Measurements from ENCODE around the gene OPRPN.

The OPRPN gene, protein sequence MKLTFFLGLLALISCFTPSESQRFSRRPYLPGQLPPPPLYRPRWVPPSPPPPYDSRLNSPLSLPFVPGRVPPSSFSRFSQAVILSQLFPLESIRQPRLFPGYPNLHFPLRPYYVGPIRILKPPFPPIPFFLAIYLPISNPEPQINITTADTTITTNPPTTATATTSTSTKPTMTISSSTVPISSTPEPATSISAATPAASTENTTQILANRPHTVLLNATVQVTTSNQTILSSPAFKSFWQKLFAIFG

DNA sequence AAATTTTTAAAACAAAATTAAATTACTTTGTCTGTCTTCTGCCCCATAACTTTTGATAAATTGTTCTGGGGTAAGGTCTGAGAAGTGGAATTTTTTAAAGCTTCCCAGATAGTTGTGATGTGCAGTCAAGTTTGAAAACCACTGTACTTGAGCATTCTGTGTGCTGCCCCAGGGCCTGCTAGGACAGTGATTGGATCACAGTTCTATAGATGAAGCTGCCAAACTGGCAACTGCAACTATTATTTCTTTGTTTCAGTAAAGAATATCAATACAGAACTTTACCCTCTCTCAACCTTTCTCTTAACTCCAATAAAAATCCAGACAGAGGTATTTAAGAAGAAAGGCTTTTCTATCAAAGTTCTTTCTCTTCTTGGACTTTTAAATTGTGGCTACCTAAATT, at the start of gene OPRPN:
TSS of gene OPRPN (plus strand) at position 361 of the 400 bp plus-strand sequence. CDS start 1,346 bp downstream, outside the sequence.
- no peak for DNase-seq (ENCODE audit: low read depth in 4 of 4, low spot score in 1 of 4)

DNA sequence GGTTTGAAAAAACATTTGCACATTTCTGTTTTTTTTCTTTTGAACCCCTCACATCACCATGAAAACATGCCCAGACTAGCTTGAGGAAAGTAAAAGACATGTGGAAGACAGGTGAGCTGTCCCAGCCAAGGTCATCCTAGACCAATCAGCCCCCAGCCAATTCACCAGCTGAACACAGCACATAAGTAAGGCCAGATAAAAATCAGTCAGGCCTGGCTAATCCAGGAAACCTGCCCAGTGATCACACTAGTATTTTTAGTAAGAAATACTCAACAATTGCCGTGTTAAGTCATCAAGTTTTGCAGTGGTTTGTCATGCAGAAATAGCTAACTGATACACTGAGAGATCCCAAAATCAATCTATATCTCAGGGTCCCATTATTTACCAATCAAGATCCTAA, 41.6 kb upstream of the OPRPN start:
- DNase-seq (ENCODE audit: low read depth in 4 of 4, low spot score in 1 of 4), result no peak

DNA sequence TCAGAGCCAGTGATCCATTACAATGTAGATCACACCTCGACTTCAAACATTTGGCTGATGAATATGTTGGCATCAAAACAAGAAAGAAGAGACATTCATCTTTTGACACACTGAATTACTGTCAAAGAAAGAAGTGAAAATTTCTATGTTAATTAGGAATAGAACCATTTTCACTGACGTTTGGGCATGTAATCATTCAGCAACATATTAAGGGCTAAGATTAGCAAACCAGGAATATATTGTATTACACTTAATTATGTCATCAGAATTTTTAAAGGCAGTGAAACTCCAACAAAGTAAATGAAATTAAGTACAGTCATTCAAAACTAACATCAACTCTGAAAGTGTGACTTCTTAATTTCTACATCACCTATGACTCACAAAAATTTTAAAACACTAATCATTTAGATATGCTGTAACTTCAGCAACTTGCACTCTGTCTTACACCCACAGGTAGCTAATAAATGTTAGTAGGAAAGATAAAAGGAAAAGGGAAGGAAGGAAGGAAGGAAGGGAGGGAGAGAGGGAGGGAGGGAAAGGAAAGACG, 38.6 kb upstream of the OPRPN start:
- no peak for DNase-seq (ENCODE audit: low read depth in 4 of 4, low spot score in 1 of 4)

DNA sequence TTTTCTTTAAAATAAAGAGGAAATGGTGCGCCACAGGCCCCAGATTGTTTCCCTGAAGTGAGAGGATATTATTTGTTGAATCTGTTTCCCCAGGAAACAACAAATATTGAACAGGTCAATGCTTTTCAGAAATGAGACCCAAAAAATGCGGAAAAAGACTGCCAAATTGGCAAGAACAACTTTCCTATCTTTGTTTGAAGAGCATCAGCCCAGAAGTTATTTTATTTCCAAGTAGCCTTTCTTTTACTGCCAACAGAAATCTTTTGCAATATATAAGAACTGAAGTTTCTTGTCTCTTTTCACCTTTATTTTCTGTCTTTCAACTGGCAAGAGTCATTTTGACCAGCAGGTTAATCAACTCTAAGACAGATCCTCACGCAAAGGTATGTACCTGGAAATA, 37.3 kb upstream of the OPRPN start, which contains the start of gene SMR3A:
TSS of gene SMR3A (plus strand) at position 301 of the 400 bp plus-strand sequence. CDS start 1,356 bp downstream, outside the sequence.
- DNase-seq (ENCODE audit: low read depth in 4 of 4, low spot score in 1 of 4), result no peak

DNA sequence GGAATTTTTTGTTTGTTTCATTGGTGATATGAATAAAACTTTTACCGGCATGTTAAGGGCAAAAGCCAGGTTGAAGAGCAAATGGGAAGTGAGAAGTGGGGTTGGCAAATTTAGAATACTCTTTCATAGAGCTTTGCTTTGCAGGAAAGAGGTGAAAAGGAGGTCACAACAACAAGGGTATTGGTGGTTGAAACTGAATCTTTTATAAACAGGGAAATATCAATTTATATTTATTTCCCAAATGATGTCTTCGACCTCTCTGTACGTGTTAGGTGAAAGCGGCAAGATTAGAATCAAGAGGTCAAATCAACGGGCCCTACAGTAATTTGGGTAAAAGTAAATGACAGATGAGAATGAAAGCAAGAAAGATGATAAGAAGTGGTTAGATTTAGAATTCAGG, 33.7 kb upstream of the OPRPN start:
- DNase-seq (ENCODE audit: low read depth in 4 of 4, low spot score in 1 of 4), result no peak

DNA sequence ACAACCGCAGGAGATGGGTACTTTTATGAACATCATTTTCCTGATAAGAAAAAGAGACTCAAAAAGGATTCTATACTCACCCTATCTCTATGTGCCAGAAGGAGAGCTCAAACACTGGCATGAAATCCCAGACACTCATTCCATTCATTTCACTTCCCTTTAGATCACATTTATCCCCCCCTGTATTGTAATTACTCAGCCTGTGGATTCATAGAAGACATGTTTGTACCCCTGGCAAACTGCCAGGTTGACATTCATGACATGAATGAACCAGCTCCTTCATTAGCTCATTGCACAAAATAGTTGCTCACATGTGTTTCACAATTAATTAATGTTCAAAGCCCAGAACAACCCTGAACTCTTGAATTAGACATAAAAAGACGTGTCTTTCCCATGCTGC, 32.3 kb upstream of the OPRPN start:
- DNase-seq (ENCODE audit: low read depth in 4 of 4, low spot score in 1 of 4), result no peak

DNA sequence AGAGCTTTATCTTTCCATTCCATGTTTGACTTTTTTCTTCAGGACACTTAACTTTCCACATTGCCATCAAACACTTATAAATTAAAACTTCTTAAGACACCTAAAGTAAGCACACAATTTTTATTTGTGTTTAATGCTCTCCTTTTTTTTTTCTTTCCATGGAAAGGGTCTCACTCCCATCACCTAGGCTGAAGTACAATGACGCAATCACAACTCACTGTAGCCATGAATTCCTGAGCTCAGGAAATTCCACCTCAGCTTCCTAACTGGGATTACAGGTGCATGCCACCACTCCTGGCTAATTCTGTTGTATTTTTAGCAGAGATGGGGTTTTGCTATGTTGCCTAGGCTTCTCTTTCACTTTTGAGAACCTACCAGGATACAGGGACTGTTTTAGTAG, 29.9 kb upstream of the OPRPN start:
- no peak for DNase-seq (ENCODE audit: low read depth in 4 of 4, low spot score in 1 of 4)

DNA sequence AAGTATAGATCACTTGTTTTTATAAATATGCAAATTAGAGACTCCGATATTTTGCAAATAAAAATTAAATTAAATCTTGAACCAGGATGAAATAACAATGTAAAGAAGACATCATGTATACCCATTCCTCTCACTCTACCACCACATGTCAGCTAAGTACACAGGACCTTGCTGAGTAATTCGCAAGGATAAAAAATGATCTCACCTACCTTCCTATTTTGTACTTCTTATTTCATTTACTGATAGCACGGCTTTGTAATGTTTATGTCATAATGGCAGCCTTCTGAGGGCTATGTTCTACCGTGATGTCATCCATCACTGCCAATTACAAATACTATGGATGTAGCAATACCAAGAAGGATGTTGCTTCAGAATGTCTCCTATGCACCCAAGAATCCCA, 25.8 kb upstream of the OPRPN start:
- no peak for DNase-seq (ENCODE audit: low read depth in 4 of 4, low spot score in 1 of 4)

DNA sequence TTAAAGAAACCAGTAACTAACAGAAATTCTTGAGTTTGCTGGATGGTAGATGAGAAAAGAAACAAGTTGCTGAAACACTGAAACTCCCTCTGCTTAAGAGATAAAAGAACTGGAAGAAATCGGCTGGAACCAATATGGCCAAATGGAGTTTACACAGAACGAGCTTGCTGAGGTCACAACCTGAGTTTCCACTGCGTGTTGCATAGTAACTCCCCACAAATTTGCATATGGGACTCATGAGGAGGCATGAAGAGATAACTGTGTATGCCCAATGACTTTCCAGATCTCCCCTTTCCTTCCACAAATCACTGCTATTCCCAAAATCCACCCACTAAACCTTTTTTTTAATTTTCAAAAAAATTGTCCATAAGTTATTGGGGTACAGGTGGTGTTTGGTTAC, 25.0 kb upstream of the OPRPN start:
- DNase-seq (ENCODE audit: low read depth in 4 of 4, low spot score in 1 of 4), result no peak

DNA sequence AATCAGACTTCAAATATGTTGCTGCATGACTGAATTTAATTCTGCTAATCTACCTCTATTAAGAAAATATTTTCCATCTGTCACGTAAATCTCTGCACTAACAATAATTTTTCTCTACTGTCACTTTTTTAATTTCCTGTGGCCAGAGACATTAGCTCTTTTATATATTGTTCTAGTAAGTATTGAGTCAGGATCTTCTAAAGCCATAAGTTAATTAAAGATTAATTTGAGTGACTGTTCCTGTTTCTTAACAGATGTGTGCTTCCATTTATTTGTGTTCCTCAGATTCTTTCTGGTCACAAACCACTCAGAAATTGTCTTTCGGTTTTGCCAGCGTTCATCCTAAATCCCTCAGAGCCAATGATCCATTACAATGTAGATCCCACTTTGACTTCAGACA, 17.2 kb upstream of the OPRPN start:
- no peak for DNase-seq (ENCODE audit: low read depth in 4 of 4, low spot score in 1 of 4)

DNA sequence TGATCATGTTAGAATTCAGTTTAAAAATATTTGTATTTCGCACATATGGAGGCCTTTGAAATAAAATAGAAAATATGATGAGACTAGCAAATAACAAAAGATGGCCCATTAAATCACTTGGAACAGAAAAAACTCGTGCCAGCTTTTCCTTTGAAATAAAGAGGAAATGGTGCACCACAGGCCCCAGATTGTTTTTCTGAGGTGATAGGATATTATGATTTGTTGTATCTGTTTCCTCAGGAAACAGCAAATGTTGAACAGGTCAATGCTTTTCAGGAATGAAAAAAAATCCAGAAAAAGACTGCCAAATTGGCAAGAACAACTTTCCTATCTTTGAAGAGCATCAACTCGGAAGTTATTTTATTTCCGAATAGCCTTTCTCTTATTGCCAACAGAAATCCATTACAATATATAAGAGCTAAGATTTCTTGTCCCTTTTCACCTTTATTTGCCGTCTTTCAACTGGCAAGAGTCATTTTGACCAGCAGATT, 15.0 kb upstream of the OPRPN start, which contains the start of gene SMR3B:
TSS of gene SMR3B (plus strand) at position 441 of the 491 bp plus-strand sequence. CDS start 1,380 bp downstream, outside the sequence.
- DNase-seq (ENCODE audit: low read depth in 4 of 4, low spot score in 1 of 4), result no peak

DNA sequence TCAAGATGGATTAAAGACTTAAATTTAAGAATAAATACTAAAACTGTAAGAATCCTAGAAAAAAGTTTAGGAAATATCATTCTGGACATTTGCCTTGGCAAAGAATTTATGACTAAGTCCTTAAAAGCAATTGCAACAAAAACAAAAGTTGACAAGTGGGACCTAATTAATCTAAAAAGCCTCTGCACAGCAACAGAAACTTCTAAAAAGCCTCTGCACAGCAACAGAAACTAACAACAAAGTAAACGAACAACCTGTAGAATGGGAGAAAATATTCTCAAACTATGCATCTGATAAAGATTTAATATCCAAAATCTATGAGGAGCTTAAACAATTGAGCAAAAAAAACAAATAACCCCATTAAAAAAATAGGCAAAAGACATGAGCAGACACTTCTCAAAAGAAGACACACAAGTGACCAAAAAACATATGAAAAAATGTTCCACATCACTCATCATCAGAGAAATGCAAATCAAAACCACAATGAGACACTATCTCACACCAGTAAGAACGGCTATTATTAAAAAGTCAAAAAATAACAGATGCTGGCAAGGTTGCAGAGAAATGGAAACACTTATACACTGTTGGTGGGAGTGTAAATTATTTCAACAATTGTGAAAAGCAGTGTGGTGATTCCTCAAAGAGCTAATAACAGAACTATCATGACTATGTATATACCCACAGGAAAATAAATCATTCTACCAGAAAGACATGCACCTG, 5.5 kb upstream of the OPRPN start:
- no peak for DNase-seq (ENCODE audit: low read depth in 4 of 4, low spot score in 1 of 4)

DNA sequence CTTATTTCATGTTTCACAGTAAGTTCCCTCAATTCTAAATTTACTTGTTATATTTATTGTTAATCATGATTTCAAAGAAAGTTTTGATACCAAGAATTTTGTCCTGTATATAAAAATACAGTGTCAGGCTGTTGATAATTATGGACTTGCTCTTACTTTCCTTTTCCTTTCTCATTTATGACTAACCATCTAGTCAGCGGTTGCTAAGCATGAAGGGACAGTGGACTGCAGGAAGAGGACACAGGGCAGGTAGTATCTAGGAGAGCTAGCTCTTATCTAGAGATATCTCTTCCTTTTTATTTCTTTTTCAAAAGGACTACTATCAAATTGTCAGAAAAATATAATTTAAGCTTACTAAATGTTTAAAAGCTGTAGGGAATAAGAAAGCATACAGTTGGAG, 1.6 kb downstream of the OPRPN start:
- no peak for DNase-seq (ENCODE audit: low read depth in 4 of 4, low spot score in 1 of 4)

DNA sequence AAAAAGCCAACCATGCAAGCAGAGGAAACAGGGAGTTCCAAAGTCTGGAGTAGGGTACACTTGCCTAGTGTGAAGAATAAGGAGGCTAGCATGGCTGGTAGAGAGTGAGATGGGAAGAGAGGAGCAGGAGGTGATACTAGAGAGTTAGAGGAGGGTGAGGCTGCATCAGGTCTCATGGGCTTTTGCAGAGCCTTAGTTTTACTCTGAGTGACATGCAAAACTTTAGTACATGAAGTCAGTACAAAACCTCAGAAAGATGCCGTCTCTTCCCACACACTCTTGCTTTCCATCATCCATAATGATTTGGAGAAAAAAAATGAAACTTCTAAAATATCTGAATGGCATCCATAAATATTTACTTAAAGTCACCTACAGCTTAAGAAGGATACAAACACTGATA, 5.0 kb downstream of the OPRPN start:
- no peak for DNase-seq (ENCODE audit: low read depth in 4 of 4, low spot score in 1 of 4)

DNA sequence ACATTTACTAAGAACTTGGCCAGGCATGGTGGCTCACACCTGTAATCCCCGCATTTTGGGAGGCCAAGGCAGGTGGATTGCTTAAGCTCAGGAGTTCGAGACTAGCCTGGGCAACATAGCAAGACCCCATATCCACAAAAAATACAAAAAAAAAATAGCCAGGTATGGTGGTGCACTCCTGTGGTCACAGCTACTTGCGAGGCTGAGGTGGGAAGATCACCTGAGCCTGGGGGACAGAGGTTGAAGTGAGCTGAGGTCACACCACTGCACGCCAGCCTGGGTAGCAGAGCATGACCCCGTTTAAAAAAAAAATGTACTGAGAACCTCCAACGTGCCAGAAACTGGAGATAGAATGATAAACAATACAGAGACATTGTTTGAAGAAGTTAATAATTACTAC, 8.0 kb downstream of the OPRPN start:
- no peak for DNase-seq (ENCODE audit: low read depth in 4 of 4, low spot score in 1 of 4)

DNA sequence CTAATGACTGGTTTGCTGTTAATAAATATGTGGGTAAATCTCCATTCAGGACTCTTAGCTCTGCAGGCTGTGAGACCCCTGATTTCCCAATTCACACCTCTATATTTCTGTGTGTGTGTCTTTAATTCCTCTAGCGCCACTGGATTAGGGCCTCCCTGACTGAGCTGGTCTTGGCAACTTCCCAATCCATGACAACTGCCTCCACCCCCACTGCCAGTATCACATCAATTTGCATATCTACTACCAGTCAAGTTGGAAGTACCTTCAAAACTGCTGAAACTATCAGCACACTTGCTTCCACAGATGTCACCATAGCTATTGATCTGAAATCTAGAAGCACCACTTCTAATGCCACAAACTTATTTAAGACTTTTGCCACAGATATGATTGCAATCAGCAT, 27.6 kb downstream of the OPRPN start:
- DNase-seq (ENCODE audit: low read depth in 4 of 4, low spot score in 1 of 4), result no peak

DNA sequence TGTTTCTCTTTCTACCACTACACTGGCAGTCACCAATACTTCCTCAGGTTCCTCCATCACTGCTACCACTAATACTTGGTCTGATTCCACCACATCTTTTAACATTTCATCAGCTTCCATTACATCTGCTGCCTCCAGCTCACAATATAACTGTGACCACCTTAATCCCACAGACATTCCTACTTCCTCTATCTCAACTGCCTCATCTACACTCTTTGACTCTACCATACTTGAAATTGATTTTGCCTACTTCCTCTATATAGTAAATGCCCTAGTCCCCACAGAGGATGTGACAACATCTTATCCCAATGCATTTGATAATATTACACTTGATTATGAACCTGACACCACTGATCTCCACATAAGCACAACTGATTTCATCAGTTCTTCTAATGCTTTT, 29.0 kb downstream of the OPRPN start:
- DNase-seq (ENCODE audit: low read depth in 4 of 4, low spot score in 1 of 4), result no peak

DNA sequence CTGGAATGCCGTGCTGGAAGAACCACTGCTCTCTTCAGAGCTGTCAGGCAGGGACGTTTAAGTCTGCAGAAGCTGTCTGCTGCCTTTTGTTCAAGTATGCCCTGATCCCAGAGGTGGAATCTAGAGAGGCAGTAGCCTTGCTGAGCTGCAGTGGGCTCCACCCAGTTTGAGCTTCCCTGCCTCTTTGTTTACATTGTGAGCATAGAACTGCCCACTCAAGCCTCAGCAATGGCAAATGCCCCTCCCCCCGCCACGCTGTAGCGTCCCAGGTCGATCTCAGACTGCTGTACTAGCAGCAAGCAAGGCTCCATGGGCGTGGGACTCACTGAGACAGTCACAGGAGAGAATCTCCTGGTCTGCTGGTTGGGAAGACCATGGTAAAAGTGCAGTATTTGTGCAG, 39.5 kb downstream of the OPRPN start:
- no peak for DNase-seq (ENCODE audit: low read depth in 4 of 4, low spot score in 1 of 4)

DNA sequence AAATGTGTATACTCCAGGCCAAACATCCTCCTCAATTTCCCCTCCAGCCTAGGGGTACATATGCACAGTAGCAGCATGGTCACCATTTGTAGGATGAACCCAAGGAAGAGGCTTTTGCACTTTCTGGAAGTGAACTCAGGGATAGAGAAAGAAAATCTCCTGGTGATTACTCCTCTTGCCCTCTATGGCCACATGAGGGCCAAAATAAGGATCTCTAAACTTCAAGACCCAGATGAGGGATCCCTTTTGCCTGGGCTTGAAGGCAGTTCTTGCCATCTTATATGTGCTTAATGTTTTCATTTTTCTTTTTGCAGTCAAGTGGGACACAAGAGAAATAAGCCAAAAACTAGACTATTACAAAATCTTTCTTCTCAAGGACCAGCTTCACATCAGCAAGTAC, 44.7 kb downstream of the OPRPN start:
- DNase-seq (ENCODE audit: low read depth in 4 of 4, low spot score in 1 of 4), result no peak

DNA sequence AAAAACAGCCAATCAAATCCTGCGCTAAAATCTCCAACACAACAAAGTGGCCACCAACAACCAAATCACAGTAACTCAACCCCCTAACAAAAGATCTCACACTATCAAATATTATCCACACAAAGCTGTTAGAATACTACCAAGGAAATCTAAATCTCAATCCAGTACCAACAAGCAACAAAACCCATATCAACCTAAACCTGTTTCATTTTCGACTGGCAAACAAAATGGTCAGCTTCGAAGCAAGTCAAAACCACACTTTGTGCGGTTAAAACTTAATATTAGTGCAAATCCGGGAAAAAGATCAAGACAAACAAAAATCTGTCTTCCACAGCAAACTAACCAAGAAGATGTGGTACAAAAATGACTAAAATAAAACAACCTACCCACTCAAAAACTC, 45.6 kb downstream of the OPRPN start:
- DNase-seq (ENCODE audit: low read depth in 4 of 4, low spot score in 1 of 4), result no peak

DNA sequence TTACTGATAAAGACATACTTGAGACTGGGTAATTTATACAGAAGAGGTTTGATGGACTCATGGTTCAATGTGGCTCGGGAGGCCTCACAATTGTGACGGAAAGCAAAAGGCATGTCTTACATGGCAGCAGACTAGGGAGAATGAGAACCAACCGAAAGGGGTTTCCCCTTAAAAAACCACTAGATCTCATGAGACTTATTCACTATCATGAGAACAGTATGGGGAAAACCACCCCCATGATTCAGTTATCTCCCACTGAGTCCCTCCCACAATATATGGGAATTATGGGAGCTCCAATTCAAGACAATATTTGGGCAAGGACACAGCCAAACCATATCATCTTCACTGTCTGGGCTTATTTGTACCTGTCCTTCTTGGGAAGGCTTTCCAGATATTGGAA, 51.5 kb downstream of the OPRPN start:
- no peak for DNase-seq (ENCODE audit: low read depth in 4 of 4, low spot score in 1 of 4)

DNA sequence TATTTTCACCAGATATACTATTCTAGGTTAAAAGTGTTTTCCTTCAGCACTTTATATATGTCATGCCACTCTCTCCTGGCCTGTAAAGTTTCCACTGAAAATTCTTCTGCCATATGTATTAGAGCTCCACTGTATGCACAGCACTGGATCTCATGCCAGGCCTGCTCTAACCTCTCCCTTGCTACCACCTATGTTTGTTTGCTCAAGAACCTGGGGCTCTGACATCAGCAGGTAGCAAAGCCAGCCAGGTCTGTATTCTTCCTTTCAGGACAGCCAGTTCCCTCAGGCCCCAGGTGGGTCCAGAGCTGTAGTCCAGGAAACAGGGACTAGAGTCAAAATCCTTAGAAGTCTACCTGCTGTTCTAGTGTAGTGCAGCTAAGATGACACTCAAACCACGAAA, 55.2 kb downstream of the OPRPN start:
- DNase-seq (ENCODE audit: low read depth in 4 of 4, low spot score in 1 of 4), result no peak

Measured in stimulated activated CD4-positive, alpha-beta T cell treated with anti-CD3 and anti-CD28 coated beads, Interleukin-1b, Interleukin-23, amount 100 ng/mL, for 24 hours (primary cell).